H9 (cell line): ENCODE measurements around the gene FAM174C. TPM values are rescaled to one million over a fixed set of nuclear protein-coding genes. Genes with fewer than 3 reads are reported as not detected.

Experiments used
- DNase-seq: peaks from one replicate; pipeline ENCODE4 v3.0.0-alpha.2; 2017
- H2AFZ ChIP-seq: one replicate; pipeline ENCODE4 v1.6.1; 2013; ENCODE audit warnings: mild to moderate bottlenecking, low read length, control low read depth, moderate library complexity
- H2AK5ac ChIP-seq: 2 replicates; pipeline ENCODE4 v1.6.1; 2013; ENCODE audit warnings: low read length, control low read depth, mixed read lengths; ENCODE audit not compliant: insufficient read length
- H2BK120ac ChIP-seq: one replicate; pipeline ENCODE4 v1.6.1; 2013; ENCODE audit warnings: low read depth, mild to moderate bottlenecking, low read length, control low read depth, inconsistent platforms; ENCODE audit not compliant: poor library complexity, severe bottlenecking
- H2BK12ac ChIP-seq: 2 replicates; pipeline ENCODE4 v1.6.1; 2013; ENCODE audit warnings: low read length, control low read depth, mixed read lengths, low read depth; ENCODE audit not compliant: insufficient read length
- H2BK15ac ChIP-seq: 2 replicates; pipeline ENCODE4 v1.6.1; 2013; ENCODE audit warnings: low read depth, low read length, control low read depth
- H2BK20ac ChIP-seq: one replicate; pipeline ENCODE4 v1.6.1; 2013; ENCODE audit warnings: low read depth, mild to moderate bottlenecking, low read length, control low read depth, inconsistent platforms; ENCODE audit not compliant: poor library complexity, severe bottlenecking
- H2BK5ac ChIP-seq: 2 replicates; pipeline ENCODE4 v1.6.1; 2013; ENCODE audit warnings: low read length, control low read depth, mixed read lengths; ENCODE audit not compliant: insufficient read length
- H3K14ac ChIP-seq: 2 replicates; pipeline ENCODE4 v1.6.1; 2013; ENCODE audit warnings: low read length, control low read depth; ENCODE audit not compliant: insufficient read depth
- H3K18ac ChIP-seq: 2 replicates; pipeline ENCODE4 v1.6.1; 2013; ENCODE audit warnings: low read depth, mild to moderate bottlenecking, mixed read lengths, low read length, control low read depth; ENCODE audit not compliant: insufficient read length
- H3K23ac ChIP-seq: 2 replicates; pipeline ENCODE4 v1.6.1; 2013; ENCODE audit warnings: low read length, control low read depth, mixed read lengths, low read depth; ENCODE audit not compliant: insufficient read length
- H3K23me2 ChIP-seq: 2 replicates; pipeline ENCODE4 v1.6.1; 2013; ENCODE audit warnings: low read depth, mild to moderate bottlenecking, mixed read lengths, low read length, control low read depth; ENCODE audit not compliant: insufficient read length, poor library complexity, severe bottlenecking
- H3K27ac ChIP-seq: 2 replicates; pipeline ENCODE4 v1.5.1; 2013; ENCODE audit warnings: low read length, control low read depth, mixed read lengths, low read depth; ENCODE audit not compliant: insufficient read length
- H3K27me3 ChIP-seq: 2 replicates; pipeline ENCODE4 v1.6.1; 2013; ENCODE audit warnings: low read length, control low read depth, inconsistent platforms; ENCODE audit not compliant: insufficient read depth
- H3K4ac ChIP-seq: 2 replicates; pipeline ENCODE4 v1.6.1; 2013; ENCODE audit warnings: low read depth, mild to moderate bottlenecking, control low read depth, inconsistent platforms, low read length, moderate library complexity
- H3K4me1 ChIP-seq: 2 replicates; pipeline ENCODE4 v1.6.1; 2013; ENCODE audit warnings: low read length, control low read depth, inconsistent platforms; ENCODE audit not compliant: insufficient read depth
- H3K4me2 ChIP-seq: 2 replicates; pipeline ENCODE4 v1.6.1; 2013; ENCODE audit warnings: low read length, control low read depth, mixed read lengths; ENCODE audit not compliant: insufficient read length, insufficient read depth
- H3K56ac ChIP-seq: 2 replicates; pipeline ENCODE4 v1.6.1; 2013; ENCODE audit warnings: low read depth, mild to moderate bottlenecking, mixed read lengths, low read length, control low read depth; ENCODE audit not compliant: insufficient read length
- H3K79me1 ChIP-seq: 2 replicates; pipeline ENCODE4 v1.6.1; 2013; ENCODE audit warnings: low read depth, mild to moderate bottlenecking, moderate library complexity, low read length, control low read depth, inconsistent platforms; ENCODE audit not compliant: insufficient read depth, poor library complexity, severe bottlenecking
- H3K79me2 ChIP-seq: 2 replicates; pipeline ENCODE4 v1.6.1; 2013; ENCODE audit warnings: low read length, control low read depth, inconsistent platforms; ENCODE audit not compliant: insufficient read depth
- H3K9ac ChIP-seq: 2 replicates; pipeline ENCODE4 v1.6.1; 2013; ENCODE audit warnings: low read length, control low read depth, mixed read lengths; ENCODE audit not compliant: insufficient read length; ENCODE audit errors: extremely low read depth
- H3K9me3 ChIP-seq: one replicate; pipeline ENCODE4 v1.6.1; 2013; ENCODE audit warnings: low read depth, low read length, inconsistent platforms; ENCODE audit not compliant: control insufficient read depth
- H3T11ph ChIP-seq: one replicate; pipeline ENCODE4 v1.6.1; 2013; ENCODE audit warnings: mild to moderate bottlenecking, low read length, control low read depth, inconsistent platforms
- H4K20me1 ChIP-seq: one replicate; pipeline ENCODE4 v1.6.1; 2013; ENCODE audit not compliant: control insufficient read depth, insufficient read length, insufficient read depth
- H4K5ac ChIP-seq: 2 replicates; pipeline ENCODE4 v1.6.1; 2013; ENCODE audit warnings: low read depth, mild to moderate bottlenecking, mixed read lengths, low read length, control low read depth; ENCODE audit not compliant: insufficient read length
- H4K8ac ChIP-seq: replicated peaks from 2 replicates; pipeline ENCODE4 v1.6.1; 2013; ENCODE audit warnings: low read length, control low read depth, mixed read lengths, low read depth; ENCODE audit not compliant: insufficient read length
- H4K91ac ChIP-seq: 2 replicates; pipeline ENCODE4 v1.6.1; 2013; ENCODE audit warnings: low read depth, mild to moderate bottlenecking, moderate library complexity, mixed read lengths, low read length, control low read depth; ENCODE audit not compliant: insufficient read length
- H3K27ac Mint-ChIP-seq, 3 experiments: 2 replicates in 2 of 3; 3 replicates in 1 of 3; pipeline ENCODE4 v1.8.0; 2020 to 2021; ENCODE audit warnings: mixed read lengths in 3 of 3, mild to moderate bottlenecking in 1 of 3, moderate library complexity in 1 of 3
- H3K27me3 Mint-ChIP-seq: 2 replicates; pipeline ENCODE4 v1.8.0; 2021; ENCODE audit warnings: low read depth, mild to moderate bottlenecking, moderate library complexity, mixed read lengths
- H3K36me3 Mint-ChIP-seq, 3 experiments: 2 replicates in 2 of 3; 3 replicates in 1 of 3; pipeline ENCODE4 v1.8.0; 2020 to 2021; ENCODE audit warnings: low read depth in 3 of 3, mixed read lengths in 3 of 3; ENCODE audit not compliant: insufficient read depth in 1 of 3
- H3K4me1 Mint-ChIP-seq, 2 experiments: 2 replicates each; pipeline ENCODE4 v1.8.0; 2020; ENCODE audit warnings: mixed read lengths in 2 of 2
- H3K4me3 Mint-ChIP-seq, 2 experiments: 2 replicates in 1 of 2; 3 replicates in 1 of 2; pipeline ENCODE4 v1.8.0; 2020 to 2021; ENCODE audit warnings: mild to moderate bottlenecking in 2 of 2, mixed read lengths in 2 of 2, moderate library complexity in 1 of 2
- H3K9me3 Mint-ChIP-seq, 2 experiments: 2 replicates in 1 of 2; 3 replicates in 1 of 2; pipeline ENCODE4 v1.8.0; 2020; ENCODE audit warnings: mild to moderate bottlenecking in 2 of 2, mixed read lengths in 2 of 2, moderate library complexity in 1 of 2
- CTCF ChIP-seq: fragments of 200-600 bp; sonication (generic); conservative IDR thresholded peaks from 3 replicates; pipeline ENCODE4 v1.8.0; 2021; ENCODE audit warnings: antibody characterized with exemption, mild to moderate bottlenecking
- WGBS: extraction: QIAGEN DNeasy Blood & Tissue Kit; methylation state at CpG from one replicate; pipeline ENCODE4 v1.1.7; 2013; ENCODE audit warnings: missing lambda C conversion rate, low lambda C conversion rate, mixed read lengths; ENCODE audit not compliant: insufficient read length; ENCODE audit errors: extremely low coverage; 5-methylcytosine and 5-hydroxymethylcytosine counted together
- total RNA-seq: library from RNA; stranded (reverse); gene quantifications from 2 replicates; pipeline ENCODE4 v1.2.1, GENCODE V29; 2021

Gene FAM174C
- total RNA-seq, 1 experiment from 2014 or later: 63.0 TPM

- H3K36me3 Mint-ChIP-seq: no peaks in the 10 kb centered on the region
- H3K9me3 Mint-ChIP-seq: no peaks in the 10 kb centered on the region; a peak in 1 of 5 replicates
- H2AK5ac ChIP-seq: no peak overlapping the region
- no peak for TF ChIP-seq CTCF
- no peaks in the 10 kb centered on the region for H3K4me1 ChIP-seq
- no peaks in the 10 kb centered on the region for H4K20me1 ChIP-seq
- H4K8ac ChIP-seq: peak overlapping the region; percentile 43
- no peaks in the 10 kb centered on the region for H3K79me1 ChIP-seq
- no peak overlapping the region for H3K9ac ChIP-seq
- no peak overlapping the region for H3T11ph ChIP-seq
- H4K5ac ChIP-seq: no peak overlapping the region
- H3K56ac ChIP-seq: no peak overlapping the region
- no peak overlapping the region for H3K4ac ChIP-seq
- no peaks in the 10 kb centered on the region for H3K79me2 ChIP-seq
- H3K23me2 ChIP-seq: no peaks in the 10 kb centered on the region
- H3K18ac ChIP-seq: no peak overlapping the region
- no peaks in the 10 kb centered on the region for H3K27me3 ChIP-seq
- no peak overlapping the region for H2AFZ ChIP-seq
- H3K27me3 Mint-ChIP-seq: peaks cover 2% of the 10 kb centered on the region; the same call in 1 of the 2 replicates
- H3K14ac ChIP-seq: no peak overlapping the region
- DNase-seq: no peak
- WGBS: no CpG with 5 or more reads among the region's 12 CpGs
- peaks cover 0 to 2% of the 10 kb centered on the region in 2 experiments; a peak in 2 of 4 replicates for H3K4me1 Mint-ChIP-seq
- H4K91ac ChIP-seq: no peak overlapping the region
- no peak overlapping the region for H3K23ac ChIP-seq
- H2BK120ac ChIP-seq: no peak overlapping the region
- H3K27ac ChIP-seq: no peak overlapping the region
- no peak overlapping the region for H3K27ac Mint-ChIP-seq
- no peak overlapping the region for H3K4me2 ChIP-seq
- no peak overlapping the region for H2BK15ac ChIP-seq
- H2BK5ac ChIP-seq: no peak overlapping the region
- no peak overlapping the region for H2BK20ac ChIP-seq
- H2BK12ac ChIP-seq: no peak overlapping the region
- no peaks in the 10 kb centered on the region for H3K9me3 ChIP-seq
- no peak overlapping the region; a peak in 1 of 5 replicates for H3K4me3 Mint-ChIP-seq
These were observed 49.0 kb downstream of the FAM174C start for GRCh38 chr19:1324249-1324805.
